Measurements from ENCODE around the gene OR1D2. TPM values are rescaled to one million over a fixed set of nuclear protein-coding genes. Genes with fewer than 3 reads are reported as not detected.

Gene OR1D2
- total and polyA plus RNA-seq, 2 of the 4 experiments (the other 2 are of a cell fraction), result not detected

GRCh38 chr17:3127451-3127850 is 23.2 kb upstream of the OR1D2 start, which contains the start of gene OR1G1:
TSS of gene OR1G1 (minus strand) at chr17:3127551. CDS start at chr17:3127551, 0 bp downstream.
- DNase-seq, result no peak
- in situ Hi-C loops (cut with MboI; ENCODE audit: low sequenced_read_pairs) (no loop called here), dilution Hi-C loops (cut with HindIII; ENCODE audit: low sequenced_read_pairs, unreplicated experiment) (no loop called here), intact Hi-C loops (cut with micrococcal nuclease) (no loop called here)
- Histone ChIP-seq H2BK20ac (ENCODE audit: low read depth, low read length) (no peak within 1 kb of the TSS), H3K36me3 (ENCODE audit: control insufficient read depth, insufficient read depth, low read length) (no peaks in the 10 kb centered on the region), H3K18ac (ENCODE audit: low read depth, low read length) (no peak within 1 kb of the TSS), H3K27ac (ENCODE audit: insufficient read depth, low read length) (no peak within 1 kb of the TSS), H3K4me2 (ENCODE audit: low read depth, low read length) (no peak within 1 kb of the TSS), H3K4me1 (ENCODE audit: control insufficient read depth, insufficient read depth, low read length) (no peaks in the 10 kb centered on the region), H2BK15ac (ENCODE audit: low read depth, low read length) (no peak within 1 kb of the TSS), H3K4me3 (ENCODE audit: insufficient read depth, low read depth, low read length) (no peak within 1 kb of the TSS), H2BK120ac (ENCODE audit: low read depth, low read length) (no peak within 1 kb of the TSS), H3K9me1 (ENCODE audit: insufficient read depth, low read length) (no peaks in the 10 kb centered on the region), H2AK9ac (replicated peaks; ENCODE audit: low read depth, low read length, poor library complexity) (no peak within 1 kb of the TSS), H4K91ac (ENCODE audit: insufficient read depth, low read depth, low read length) (no peak within 1 kb of the TSS), H3K56ac (ENCODE audit: extremely low read depth, insufficient read depth, low read length) (no peak within 1 kb of the TSS), H2AFZ (replicated peaks; ENCODE audit: low read length, poor library complexity) (no peak within 1 kb of the TSS), H2BK5ac (ENCODE audit: low read depth, low read length, poor library complexity, severe bottlenecking) (no peak within 1 kb of the TSS), H3K14ac (replicated peaks; ENCODE audit: low read depth, low read length) (no peak within 1 kb of the TSS), H4K8ac (ENCODE audit: low read depth in 2 of 2, low read length in 2 of 2) (no peak within 1 kb of the TSS), H3K27me3 (ENCODE audit: control insufficient read depth, insufficient read depth, low read length) (no peaks in the 10 kb centered on the region), H3K9me3 (ENCODE audit: control insufficient read depth, insufficient read depth, low read length) (peaks cover 8% of the 10 kb centered on the region; the same call in 1 of the 2 replicates), H4K5ac (ENCODE audit: low read depth, low read length) (no peak within 1 kb of the TSS), H3K9ac (ENCODE audit: low read depth, low read length) (no peak within 1 kb of the TSS), H3K23ac (ENCODE audit: low read depth, low read length) (no peak within 1 kb of the TSS), H2AK5ac (ENCODE audit: low read depth, low read length) (no peak within 1 kb of the TSS), H3K4ac (ENCODE audit: low read depth, low read length) (no peak within 1 kb of the TSS), H3K79me1 (ENCODE audit: low read depth in 1 of 2, low read length in 2 of 2) (no peaks in the 10 kb centered on the region), H4K20me1 (ENCODE audit: insufficient read depth, low read length) (no peaks in the 10 kb centered on the region)
- CTCF ChIA-PET, result no interaction called here
- POLR2A ChIA-PET (ENCODE audit: unreplicated experiment), result no interaction called here
- WGBS, 2 experiments (ENCODE audit: extremely low coverage in 2 of 2, insufficient read length in 1 of 2), result no CpG with 5 or more reads among the region's 2 CpGs
- ATAC-seq (ENCODE audit: low read depth), result no peak
- no peak for TF ChIP-seq RCOR1 (IDR thresholded peaks at IDR 0.05; ENCODE audit: insufficient replicate concordance, low read length)
- no TSS peak for BruUV-seq (replicated peaks)

Measured in IMR-90 (cell line).